Type B pancreatic cell (in vitro differentiated cells): ENCODE measurements around the gene NPL. TPM values are rescaled to one million over a fixed set of nuclear protein-coding genes. Genes with fewer than 3 reads are reported as not detected.

Experiments
- DNase-seq: peaks from one replicate; pipeline ENCODE4 v3.0.0; 2021; ENCODE audit warnings: mixed read lengths; ENCODE audit not compliant: unreplicated experiment; ENCODE audit errors: extremely low spot score
- H3K27ac Mint-ChIP-seq: 2 replicates; pipeline ENCODE4 v1.8.0; 2021; ENCODE audit warnings: mild to moderate bottlenecking, mixed read lengths
- H3K27me3 Mint-ChIP-seq: 2 replicates; pipeline ENCODE4 v1.8.0; 2021; ENCODE audit warnings: mixed read lengths
- H3K36me3 Mint-ChIP-seq: 2 replicates; pipeline ENCODE4 v1.8.0; 2021; ENCODE audit warnings: mixed read lengths
- H3K4me1 Mint-ChIP-seq: one replicate; pipeline ENCODE4 v1.8.0; 2021; ENCODE audit warnings: mixed read lengths; ENCODE audit not compliant: unreplicated experiment
- H3K4me3 Mint-ChIP-seq: 2 replicates; pipeline ENCODE4 v1.8.0; 2021; ENCODE audit warnings: mild to moderate bottlenecking, mixed read lengths
- H3K9me3 Mint-ChIP-seq: 2 replicates; pipeline ENCODE4 v1.8.0; 2021; ENCODE audit warnings: mixed read lengths
- CTCF ChIP-seq: fragments of 200-600 bp; sonication (generic); conservative IDR thresholded peaks from 2 replicates; pipeline ENCODE4 v1.5.0; 2021; ENCODE audit warnings: antibody characterized with exemption, mild to moderate bottlenecking
- total RNA-seq: library from RNA; stranded (reverse); gene quantifications from 2 replicates; pipeline ENCODE4 v1.2.1, GENCODE V29; 2021; ENCODE audit warnings: low replicate concordance

The NPL gene
- total RNA-seq, 1 donor from 2014 or later, result 4.6 TPM

GRCh38 chr1:182809414-182809957 lies 19.9 kb downstream of the NPL start:
- Mint-ChIP-seq H3K4me3 (no peak overlapping the region), H3K27ac (no peak overlapping the region), H3K27me3 (no peaks in the 10 kb centered on the region), H3K9me3 (no peaks in the 10 kb centered on the region), H3K4me1 (no peaks in the 10 kb centered on the region), H3K36me3 (no peaks in the 10 kb centered on the region)
- TF ChIP-seq CTCF, result no peak
- no peak for DNase-seq

- no peak for TF ChIP-seq CTCF
- H3K9me3 Mint-ChIP-seq, result no peaks in the 10 kb centered on the region
- H3K27ac Mint-ChIP-seq, result no peak overlapping the region
- no peak for DNase-seq
- H3K27me3 Mint-ChIP-seq, result no peaks in the 10 kb centered on the region
- H3K36me3 Mint-ChIP-seq, result no peaks in the 10 kb centered on the region
- no peak overlapping the region for H3K4me3 Mint-ChIP-seq
- peaks cover 5% of the 10 kb centered on the region for H3K4me1 Mint-ChIP-seq
These were observed 22.6 kb downstream of the NPL start for GRCh38 chr1:182811975-182812722.

DNA sequence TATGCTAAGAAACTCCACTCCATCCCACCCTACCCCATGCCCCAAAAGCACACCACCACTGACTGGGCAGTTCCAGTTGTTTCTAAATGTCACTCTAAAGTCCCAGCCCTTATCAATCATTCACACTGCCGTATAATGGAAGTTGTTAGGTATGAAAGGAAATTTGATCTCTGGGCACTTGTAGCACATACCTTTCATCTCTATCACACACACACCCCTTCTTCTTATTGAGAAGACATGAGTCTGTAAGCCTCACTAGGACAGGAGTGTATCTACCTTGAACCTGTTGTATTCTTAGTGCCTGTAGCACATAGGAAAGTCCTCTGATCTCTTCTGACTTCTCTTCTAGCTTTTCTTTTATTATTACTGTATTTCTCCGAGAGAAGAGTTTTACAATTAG lies 27.3 kb downstream of the NPL start:
- peaks cover 10% of the 10 kb centered on the region for H3K4me1 Mint-ChIP-seq
- TF ChIP-seq CTCF, result no peak
- H3K9me3 Mint-ChIP-seq, result no peaks in the 10 kb centered on the region
- peaks cover 3% of the 10 kb centered on the region for H3K36me3 Mint-ChIP-seq
- no peaks in the 10 kb centered on the region for H3K27me3 Mint-ChIP-seq
- DNase-seq, result no peak
- H3K4me3 Mint-ChIP-seq, result no peak overlapping the region
- H3K27ac Mint-ChIP-seq, result peak overlapping the region; percentile 16

DNA sequence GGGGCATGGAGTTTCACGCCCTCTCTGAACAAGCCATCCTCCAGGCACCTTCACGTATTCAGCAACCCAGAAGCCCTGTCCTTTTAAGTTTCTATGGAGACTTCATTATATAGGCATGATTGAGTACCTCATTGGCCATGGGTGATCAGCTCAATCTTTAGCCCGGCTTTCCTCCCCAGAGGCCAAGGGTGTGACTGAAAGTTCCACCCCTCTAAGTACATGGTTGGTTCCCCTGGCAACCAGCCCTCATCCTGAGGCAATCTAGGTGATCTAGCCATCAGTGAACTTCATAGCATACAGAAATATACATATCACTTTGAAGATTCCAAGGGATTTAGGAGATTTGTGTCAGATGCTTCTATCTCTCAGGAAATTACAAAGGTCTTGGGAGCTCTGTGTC lies 28.2 kb downstream of the NPL start:
- H3K27ac Mint-ChIP-seq, result peak overlapping the region; percentile 35
- no peak overlapping the region for H3K4me3 Mint-ChIP-seq
- H3K9me3 Mint-ChIP-seq, result no peaks in the 10 kb centered on the region
- TF ChIP-seq CTCF, result no peak
- H3K4me1 Mint-ChIP-seq, result peaks cover 10% of the 10 kb centered on the region
- no peaks in the 10 kb centered on the region for H3K27me3 Mint-ChIP-seq
- H3K36me3 Mint-ChIP-seq, result peaks cover 3% of the 10 kb centered on the region
- no peak for DNase-seq

DNA sequence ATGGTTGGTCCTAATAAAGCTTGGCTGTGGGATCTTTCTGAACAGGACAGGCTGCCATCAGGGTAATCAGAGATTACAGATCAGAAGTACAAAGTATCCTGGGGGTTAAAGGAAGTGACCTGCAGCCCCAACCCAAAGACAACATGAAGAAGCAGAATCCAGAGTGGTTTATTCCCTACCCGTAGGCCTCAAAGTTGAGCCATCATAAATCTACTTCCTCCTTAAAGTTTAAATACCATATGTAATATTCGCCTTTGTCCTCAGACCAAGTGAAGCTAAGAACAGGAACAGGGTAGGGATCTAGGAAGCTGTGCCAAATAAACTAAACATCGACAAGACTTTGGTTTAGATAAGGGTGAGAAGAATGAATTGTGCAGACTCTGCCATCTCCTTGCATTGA lies 33.6 kb downstream of the NPL start:
- Mint-ChIP-seq H3K27me3 (no peaks in the 10 kb centered on the region), H3K9me3 (no peaks in the 10 kb centered on the region), H3K27ac (no peak overlapping the region), H3K36me3 (no peaks in the 10 kb centered on the region), H3K4me1 (no peaks in the 10 kb centered on the region), H3K4me3 (no peak overlapping the region)
- DNase-seq, result no peak
- TF ChIP-seq CTCF, result no peak
